HG03025 (cell line): ENCODE measurements around the gene FCER2.
"Not testable (repeated sequence)": the region's sequence is repeated elsewhere in the genome, so short reads cannot be mapped to it uniquely, and the experiment has no call there.

Source experiments
- ATAC-seq: cut with Tn5 transposase; IDR thresholded peaks from one replicate; pipeline ENCODE4 v1.9.1; 2021; ENCODE audit warnings: mild to moderate bottlenecking, moderate library complexity; ENCODE audit not compliant: unreplicated experiment, low FRiP score

Gene FCER2

DNA sequence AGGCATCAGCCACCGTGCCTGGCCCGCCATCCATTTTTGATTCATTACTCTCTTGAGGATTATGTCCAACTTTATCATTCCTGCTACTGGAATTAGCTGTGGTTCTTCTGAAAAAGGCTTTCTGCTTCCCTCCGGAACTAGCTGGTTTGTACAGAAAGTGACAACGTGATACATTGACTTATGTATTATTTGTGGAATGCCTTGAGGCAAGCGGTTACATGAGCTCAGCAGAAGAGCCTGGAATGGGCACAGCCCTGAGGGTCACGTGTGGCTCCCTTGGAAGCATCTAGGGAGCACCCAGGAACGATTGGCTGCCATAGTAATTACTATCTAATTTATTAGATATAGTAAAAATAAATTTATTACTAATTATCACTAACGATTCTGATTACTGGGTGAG is 47.5 kb downstream of the FCER2 start:
- ATAC-seq = no peak

GRCh38 chr19:7652061-7652641 is 49.8 kb downstream of the FCER2 start:
- ATAC-seq = no peak

DNA sequence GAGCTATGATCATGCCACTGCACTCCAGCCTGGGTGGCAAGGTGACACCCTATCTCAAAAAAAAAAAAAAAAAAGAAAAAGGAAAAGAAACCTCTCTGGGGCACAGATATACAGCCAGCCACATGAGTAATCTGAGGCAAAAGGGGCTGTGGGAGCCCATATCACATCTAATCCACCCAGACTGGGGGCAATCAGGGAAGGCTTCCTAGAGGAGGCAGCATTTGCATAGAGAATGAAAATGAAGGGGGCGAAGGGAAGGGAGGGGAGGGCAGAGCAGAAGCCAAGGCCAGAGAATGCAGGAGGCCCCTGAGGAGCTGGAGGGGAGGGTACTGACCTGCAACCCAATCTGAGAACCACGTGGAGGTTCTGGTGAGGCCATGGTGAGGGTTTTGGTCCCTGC is 51.8 kb downstream of the FCER2 start:
- ATAC-seq = no peak

- ATAC-seq = no peak
Observed at GRCh38 chr19:7648265-7649014, 53.5 kb downstream of the FCER2 start.

DNA sequence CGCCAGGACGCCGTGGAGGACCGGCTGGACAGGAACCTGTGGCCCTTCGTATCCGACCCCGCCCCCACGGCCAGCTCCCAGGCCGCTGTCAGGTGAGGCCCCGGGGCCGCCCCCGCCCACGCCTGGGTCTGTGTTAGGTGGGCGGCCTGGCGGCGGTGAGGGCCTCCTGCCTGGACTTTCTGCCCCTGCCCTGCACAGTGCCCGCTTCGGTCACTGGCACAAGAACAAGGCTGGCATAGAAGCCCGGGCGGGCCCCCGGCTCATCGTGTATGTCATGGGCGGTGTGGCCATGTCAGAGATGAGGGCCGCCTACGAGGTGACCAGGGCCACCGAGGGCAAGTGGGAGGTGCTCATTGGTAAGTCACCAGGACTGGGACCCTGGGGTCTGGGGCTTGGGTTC is 54.8 kb downstream of the FCER2 start:
- ATAC-seq = no peak

DNA sequence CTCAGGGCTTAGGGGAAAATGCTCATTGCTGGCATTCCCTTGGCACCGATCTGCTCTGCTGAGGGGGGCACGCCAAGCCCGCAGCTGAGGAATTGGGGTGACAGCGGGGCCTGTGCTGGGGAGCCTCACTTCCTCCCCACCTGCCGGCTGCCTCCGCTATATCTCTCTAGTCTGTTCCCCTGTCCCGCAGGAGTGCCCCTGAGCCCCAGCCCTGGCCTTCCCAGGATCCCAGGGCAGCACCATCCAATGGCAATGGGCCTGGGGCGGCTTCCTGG is 55.6 kb downstream of the FCER2 start:
- ATAC-seq = no peak

- no peak for ATAC-seq
Observed at GRCh38 chr19:7645656-7646425, 56.1 kb downstream of the FCER2 start.

DNA sequence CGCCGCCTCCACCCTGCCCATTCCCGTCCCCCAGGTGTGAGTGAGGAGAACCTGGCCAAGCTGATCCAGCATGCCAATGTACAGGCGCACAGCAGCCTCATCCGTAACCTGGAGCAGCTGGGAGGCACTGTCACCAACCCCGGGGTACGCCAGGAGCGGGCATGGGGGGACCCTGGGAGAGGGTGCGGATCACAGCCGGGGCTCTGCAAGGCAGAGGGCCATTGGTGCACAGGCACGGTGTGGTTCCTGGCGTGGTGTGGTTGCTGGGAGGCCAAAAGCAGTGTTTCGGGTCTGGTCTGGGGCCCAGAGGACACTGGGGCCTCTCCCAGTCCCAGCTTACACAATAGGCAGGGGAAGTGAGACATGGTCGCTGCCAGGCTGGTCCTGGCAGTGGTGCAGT is 56.8 kb downstream of the FCER2 start:
- ATAC-seq = no peak

GRCh38 chr19:7644550-7644877 is 57.4 kb downstream of the FCER2 start:
- no peak for ATAC-seq

DNA sequence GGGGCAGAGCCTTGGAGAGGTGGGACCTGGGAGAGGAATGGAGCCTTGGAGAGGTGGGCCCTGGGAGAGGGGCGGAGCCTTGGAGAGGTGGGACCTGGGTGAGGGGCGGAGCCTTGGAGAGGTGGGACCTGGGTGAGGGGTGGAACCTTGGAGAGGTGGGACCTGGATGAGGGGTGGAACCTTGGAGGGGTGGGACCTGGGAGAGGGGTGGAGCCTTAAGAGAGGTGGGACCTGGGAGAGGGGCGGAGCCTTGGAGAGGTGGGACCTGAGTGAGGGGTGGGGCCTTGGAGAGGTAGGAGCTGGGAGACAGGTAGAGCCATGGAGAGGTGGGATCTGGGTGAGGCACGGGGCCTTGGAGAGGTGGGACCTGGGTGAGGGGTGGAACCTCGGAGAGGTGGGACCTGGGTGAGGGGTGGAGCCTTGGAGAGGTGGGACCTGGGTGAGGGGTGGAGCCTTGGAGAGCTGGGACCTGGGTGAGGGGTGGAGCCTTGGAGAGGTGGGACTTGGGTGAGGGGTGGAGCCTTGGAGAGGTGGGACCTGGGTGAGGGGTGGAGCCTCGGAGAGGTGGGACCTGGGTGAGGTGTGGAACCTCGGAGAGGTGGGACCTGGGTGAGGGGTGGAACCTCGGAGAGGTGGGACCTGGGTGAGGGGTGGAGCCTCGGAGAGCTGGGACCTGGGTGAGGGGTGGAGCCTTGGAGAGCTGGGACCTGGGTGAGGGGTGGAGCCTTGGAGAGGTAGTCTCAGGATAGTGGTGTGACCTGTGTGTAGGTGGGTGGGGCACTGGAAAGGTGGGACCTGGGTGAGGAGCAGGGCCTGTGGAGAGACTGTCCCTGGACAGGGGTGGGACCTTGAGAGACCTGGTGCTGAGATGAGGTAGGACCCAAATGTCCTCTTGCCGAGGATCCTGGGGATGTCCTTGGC is 58.0 kb downstream of the FCER2 start:
- ATAC-seq = not testable (repeated sequence)

DNA sequence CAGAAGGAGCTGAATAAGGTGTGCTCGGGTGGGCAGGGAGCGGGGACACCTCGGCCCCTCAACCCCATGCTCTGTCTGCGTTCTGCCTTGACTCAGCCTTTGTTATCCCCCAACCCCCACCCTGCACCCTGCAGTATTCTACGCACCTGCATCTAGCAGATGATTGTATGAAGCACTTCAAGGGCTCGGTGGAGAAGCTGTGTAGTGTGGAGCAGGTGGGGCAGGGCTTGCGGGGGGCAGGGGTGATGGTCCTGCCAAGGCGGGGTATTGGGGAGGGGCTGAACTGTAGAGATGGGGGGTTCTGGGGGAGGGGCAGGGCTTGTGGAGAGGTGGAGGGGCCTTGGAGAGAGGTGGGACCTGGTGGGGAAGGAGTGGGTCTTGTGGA is 58.9 kb downstream of the FCER2 start:
- ATAC-seq = no peak

DNA sequence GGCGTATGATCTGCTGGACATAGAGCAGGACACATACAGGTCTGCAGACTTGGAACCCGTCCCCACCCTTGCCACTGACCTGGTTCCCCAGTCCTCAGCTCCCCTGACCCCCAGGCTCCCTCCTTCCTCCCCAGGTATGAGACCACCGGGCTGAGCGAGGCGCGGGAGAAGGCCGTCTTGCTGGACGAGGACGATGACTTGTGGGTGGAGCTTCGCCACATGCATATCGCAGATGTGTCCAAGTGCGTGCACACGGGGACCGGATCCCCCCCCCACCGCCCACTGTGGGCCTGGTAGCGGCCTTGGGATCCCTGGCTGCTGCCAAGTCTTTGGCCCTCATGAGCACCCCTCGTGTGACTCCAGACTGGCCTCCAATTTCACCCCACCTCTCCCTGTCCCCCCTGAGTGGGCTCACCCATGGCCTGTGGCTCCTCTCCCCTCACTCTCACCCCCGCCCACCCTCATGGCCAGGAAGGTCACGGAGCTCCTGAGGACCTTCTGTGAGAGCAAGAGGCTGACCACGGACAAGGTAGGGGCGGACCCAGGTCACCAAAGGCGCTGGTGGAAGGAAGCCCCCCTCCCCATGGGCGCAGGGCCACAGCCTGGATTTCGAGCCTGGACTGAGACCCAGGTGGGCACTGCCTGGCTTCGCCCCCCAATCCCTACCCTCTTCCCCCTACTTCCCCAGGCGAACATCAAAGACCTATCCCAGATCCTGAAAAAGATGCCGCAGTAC is 59.5 kb downstream of the FCER2 start:
- ATAC-seq = no peak

DNA sequence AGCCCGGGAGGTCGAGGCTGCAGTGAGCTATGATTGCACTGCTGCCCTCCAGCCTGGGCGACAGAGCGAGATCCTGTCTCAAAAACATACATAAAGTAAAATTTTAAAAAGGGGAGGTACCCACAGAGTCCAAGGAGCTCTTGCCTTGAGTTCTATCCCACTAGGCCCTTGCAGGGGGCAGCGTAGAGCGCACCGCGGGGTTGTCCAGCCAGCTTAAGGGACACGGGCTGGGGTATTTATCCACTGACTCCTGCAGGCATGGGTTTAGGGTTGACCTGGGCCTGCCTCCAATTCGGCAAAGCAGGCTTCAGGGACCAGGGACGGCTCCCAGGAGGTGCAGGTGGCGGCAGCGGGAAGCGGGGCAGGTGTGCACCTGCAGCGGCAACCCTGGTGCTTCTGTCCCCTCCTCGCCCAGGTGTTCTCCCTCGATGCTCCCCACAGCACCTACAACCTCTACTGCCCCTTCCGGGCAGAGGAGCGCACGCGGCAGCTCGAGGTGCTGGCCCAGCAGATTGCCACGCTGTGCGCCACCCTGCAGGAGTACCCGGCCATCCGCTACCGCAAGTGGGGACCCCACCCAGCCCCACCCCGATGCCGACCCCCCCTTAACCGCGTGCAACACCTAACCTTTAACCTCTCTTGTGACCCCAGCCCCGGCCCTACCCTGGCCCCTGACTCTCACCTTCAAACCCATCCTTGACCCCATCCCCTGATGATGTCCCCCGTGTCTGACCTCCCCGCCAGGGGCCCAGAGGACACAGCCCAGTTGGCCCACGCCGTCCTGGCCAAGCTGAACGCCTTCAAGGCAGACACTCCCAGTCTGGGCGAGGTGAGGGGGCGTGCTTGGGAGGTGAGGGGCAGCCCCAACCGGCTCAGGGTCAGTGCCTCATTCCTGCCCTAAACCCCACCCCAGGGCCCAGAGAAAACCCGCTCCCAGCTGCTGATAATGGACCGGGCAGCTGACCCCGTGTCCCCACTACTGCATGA is 60.3 kb downstream of the FCER2 start:
- ATAC-seq = no peak

GRCh38 chr19:7640803-7641202 is 61.1 kb downstream of the FCER2 start:
- no peak for ATAC-seq

GRCh38 chr19:7639863-7640348 is 62.0 kb downstream of the FCER2 start:
- ATAC-seq = no peak

DNA sequence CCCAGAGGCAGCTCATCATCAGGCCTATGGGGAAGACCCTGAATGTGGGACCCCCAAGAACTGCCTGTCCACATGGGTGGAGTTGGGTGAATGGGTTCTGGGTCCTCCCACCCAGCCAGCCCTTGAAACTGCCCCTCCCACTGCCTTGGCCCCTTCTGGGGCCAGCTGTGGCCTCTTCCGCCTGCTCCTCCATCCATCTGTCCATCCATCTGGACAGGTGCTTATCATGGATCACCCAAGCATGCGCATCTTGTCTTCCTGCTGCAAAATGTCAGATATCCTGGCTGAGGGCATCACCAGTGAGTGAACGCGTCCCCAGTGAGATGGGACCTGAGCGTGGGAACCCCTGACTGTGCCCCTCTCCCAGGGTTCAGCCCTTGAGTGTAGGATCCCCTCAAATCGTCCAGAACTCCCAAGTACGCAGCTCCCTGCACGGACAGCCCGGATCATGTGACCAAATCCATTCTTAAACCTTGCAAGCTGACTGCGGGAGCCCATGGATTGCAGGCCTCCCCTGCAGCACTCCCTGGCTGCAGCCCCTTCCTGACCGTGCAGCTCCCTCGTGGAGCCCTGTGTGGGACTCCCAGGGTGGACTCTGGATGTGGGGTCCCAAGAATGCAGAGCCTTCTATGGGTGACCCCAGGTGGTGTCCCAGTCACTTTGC is 63.0 kb downstream of the FCER2 start:
- ATAC-seq = no peak
